Activated CD4-positive, alpha-beta memory T cell treated with anti-CD3 and anti-CD28 coated beads for 36 hours (primary cell): Measurements from ENCODE around the gene KXD1. TPM values are rescaled to one million over a fixed set of nuclear protein-coding genes. Genes with fewer than 3 reads are reported as not detected.

Experiments
- CTCF ChIA-PET: fragments of 350-600 bp; sonication (Branson Sonifier 250); formaldehyde crosslinking; loops from one replicate; lab custom pipeline; 2021; ENCODE audit warnings: antibody characterized with exemption, inconsistent platforms; lab: Charles Lee
- POLR2A ChIA-PET: fragments of 350-600 bp; sonication (Branson Sonifier 250); formaldehyde crosslinking; loops from one replicate; lab custom pipeline; 2021; ENCODE audit warnings: antibody characterized with exemption; lab: Charles Lee
- DNase-seq: peaks from one replicate; pipeline ENCODE4 v3.0.0-alpha.2; 2020
- H3K27ac Mint-ChIP-seq: one replicate; pipeline ENCODE4 v1.8.0; 2021; ENCODE audit warnings: mixed read lengths
- H3K27me3 Mint-ChIP-seq: one replicate; pipeline ENCODE4 v1.8.0; 2021; ENCODE audit warnings: mixed read lengths
- H3K36me3 Mint-ChIP-seq: one replicate; pipeline ENCODE4 v1.8.0; 2021; ENCODE audit warnings: mixed read lengths
- H3K4me1 Mint-ChIP-seq: one replicate; pipeline ENCODE4 v1.8.0; 2021; ENCODE audit warnings: low read depth, mixed read lengths
- H3K4me3 Mint-ChIP-seq: one replicate; pipeline ENCODE4 v1.8.0; 2021; ENCODE audit warnings: mild to moderate bottlenecking, mixed read lengths
- H3K9me3 Mint-ChIP-seq: one replicate; pipeline ENCODE4 v1.8.0; 2021; ENCODE audit warnings: mixed read lengths
- intact Hi-C: fragments of 100-400 bp; cut with micrococcal nuclease; formaldehyde crosslinking; loops from one replicate; pipeline ENCODE4 v1.15.1; 2023
- total RNA-seq, 2 experiments: library from RNA; stranded (reverse); gene quantifications; one replicate each; pipeline ENCODE4 v1.2.3, GENCODE V29; 2021

Gene KXD1, protein sequence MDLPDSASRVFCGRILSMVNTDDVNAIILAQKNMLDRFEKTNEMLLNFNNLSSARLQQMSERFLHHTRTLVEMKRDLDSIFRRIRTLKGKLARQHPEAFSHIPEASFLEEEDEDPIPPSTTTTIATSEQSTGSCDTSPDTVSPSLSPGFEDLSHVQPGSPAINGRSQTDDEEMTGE
- total RNA-seq: 100 to 1,000 TPM; 112 to 114 TPM

DNA sequence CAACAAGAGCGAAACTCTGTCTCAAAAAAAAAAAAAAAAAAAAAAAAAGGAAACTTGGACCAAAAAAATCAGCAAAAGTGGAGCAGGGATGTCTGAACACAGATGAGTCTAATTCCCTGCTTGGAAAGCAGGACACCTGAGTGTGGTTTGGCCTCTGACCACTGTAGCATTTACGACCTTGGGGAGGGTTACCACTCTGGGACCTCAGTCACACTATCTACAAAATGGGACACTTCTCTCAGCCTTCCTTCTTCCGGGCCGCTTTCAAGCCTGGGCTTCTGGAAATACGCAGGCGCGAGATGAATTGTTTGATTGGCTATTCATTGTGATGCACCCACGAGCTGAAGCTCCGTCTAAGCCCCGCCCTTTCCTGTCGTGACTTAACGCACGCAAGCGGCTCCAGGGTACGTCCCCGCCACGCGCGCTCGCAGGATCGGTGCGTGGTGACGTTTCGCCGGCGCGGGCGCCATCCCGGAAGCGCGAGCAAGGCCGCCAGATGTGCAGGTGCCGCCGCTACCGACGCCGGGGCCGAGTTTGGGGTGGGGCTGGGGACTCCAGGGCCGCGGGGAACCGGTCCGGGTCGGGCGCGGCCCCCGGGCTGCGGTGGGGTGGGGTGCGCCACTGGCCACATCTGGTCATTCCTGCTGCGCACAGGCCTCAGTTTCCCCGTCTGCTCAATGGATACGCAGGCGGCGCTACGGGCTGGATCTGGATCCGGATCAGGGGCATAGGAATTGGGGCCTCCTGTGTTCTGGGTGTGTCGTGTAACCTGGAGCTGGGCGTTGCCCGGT is at the start of gene KXD1:
TSS of gene KXD1 (plus strand) at position 460 of the 791 bp plus-strand sequence. CDS start 4,187 bp downstream, outside the sequence.
- peaks cover 12% of the 10 kb centered on the region for H3K36me3 Mint-ChIP-seq
- H3K4me3 Mint-ChIP-seq: peak within 1 kb of the TSS; percentile 86
- DNase-seq: peak; percentile 99
- intact Hi-C loops: loop anchor here (1.0 kb wide), 4 partner anchors 13 to 79 kb away; partner anchors contain the start of genes ELL and UBA52
- peaks cover 13% of the 10 kb centered on the region for H3K4me1 Mint-ChIP-seq
- H3K9me3 Mint-ChIP-seq: no peaks in the 10 kb centered on the region
- ChIA-PET CTCF (interaction anchor here (0.6 to 2.3 kb wide), 14 partner anchors 13 to 169 kb away, joined by 3 to 22 read pairs (median 4); partner anchors contain the start of genes FKBP8, REX1BD and UBA52), POLR2A (interaction anchor here (0.6 to 3.7 kb wide), 9 partner anchors 11 to 363 kb away, joined by 3 to 24 read pairs (median 3); partner anchors contain the start of genes ELL, FKBP8, REX1BD and UBA52)
- peak within 1 kb of the TSS; percentile 94 for H3K27ac Mint-ChIP-seq
- H3K27me3 Mint-ChIP-seq: no peaks in the 10 kb centered on the region

DNA sequence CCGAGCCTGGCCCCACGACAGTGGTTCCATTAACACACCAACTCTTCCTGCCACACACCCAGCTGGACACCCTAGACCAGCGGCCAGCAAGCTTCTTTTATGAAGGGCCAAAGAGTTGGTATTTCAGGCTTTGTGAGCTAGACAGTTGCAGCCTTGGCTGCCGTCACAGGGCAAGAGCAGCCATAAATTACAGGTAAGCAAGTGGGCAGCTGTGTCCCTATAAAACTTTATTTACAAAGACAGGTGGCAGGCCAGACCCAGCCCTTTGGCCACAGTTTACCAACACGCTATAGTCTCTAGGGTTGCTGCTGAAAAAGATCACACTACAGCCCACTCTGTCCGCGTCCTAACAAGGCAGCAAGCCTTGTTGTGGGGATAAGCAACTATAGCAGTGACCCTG is 49.1 kb upstream of the KXD1 start:
- no peak overlapping the region for H3K27ac Mint-ChIP-seq
- H3K4me1 Mint-ChIP-seq: peaks cover 69% of the 10 kb centered on the region
- H3K36me3 Mint-ChIP-seq: no peaks in the 10 kb centered on the region
- POLR2A ChIA-PET: interaction anchor here (1.2 kb wide), 1 partner anchor 11 kb away, joined by 3 read pairs; no protein-coding TSS in a partner anchor
- CTCF ChIA-PET: interaction anchor here (0.6 to 11.1 kb wide), 8 partner anchors 9 to 85 kb away, joined by 3 to 91 read pairs (median 4); partner anchors contain the start of gene ELL
- DNase-seq: no peak
- intact Hi-C loops: no loop called here
- H3K4me3 Mint-ChIP-seq: no peak overlapping the region
- H3K9me3 Mint-ChIP-seq: no peaks in the 10 kb centered on the region
- no peaks in the 10 kb centered on the region for H3K27me3 Mint-ChIP-seq

DNA sequence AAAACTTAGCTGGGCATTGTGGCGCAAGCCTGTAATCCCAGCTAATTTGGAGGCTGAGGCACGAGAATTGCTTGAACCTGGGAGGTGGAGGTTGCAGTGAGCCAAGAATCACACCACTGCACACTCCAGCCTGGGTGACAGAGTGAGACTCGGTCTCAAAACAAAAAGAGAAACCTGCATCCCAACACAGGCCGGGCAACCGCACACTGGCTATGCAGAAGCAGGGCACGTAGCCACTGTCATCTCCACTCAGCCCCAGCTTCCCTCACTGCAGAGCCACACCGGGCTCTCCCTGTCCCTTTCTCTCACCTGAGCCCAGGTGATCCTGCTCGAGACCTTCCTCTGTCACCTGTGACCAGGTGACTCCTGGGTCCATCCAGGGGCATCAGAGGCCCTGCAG is 47.5 kb upstream of the KXD1 start:
- peaks cover 61% of the 10 kb centered on the region for H3K4me1 Mint-ChIP-seq
- H3K27me3 Mint-ChIP-seq: no peaks in the 10 kb centered on the region
- intact Hi-C loops: no loop called here
- no peaks in the 10 kb centered on the region for H3K9me3 Mint-ChIP-seq
- POLR2A ChIA-PET: no interaction called here
- CTCF ChIA-PET: interaction anchor here (0.6 to 11.1 kb wide), 4 partner anchors 11 to 48 kb away, joined by 3 to 91 read pairs (median 4); partner anchors contain the start of gene ELL
- no peak overlapping the region for H3K4me3 Mint-ChIP-seq
- H3K36me3 Mint-ChIP-seq: no peaks in the 10 kb centered on the region
- H3K27ac Mint-ChIP-seq: no peak overlapping the region
- no peak for DNase-seq

DNA sequence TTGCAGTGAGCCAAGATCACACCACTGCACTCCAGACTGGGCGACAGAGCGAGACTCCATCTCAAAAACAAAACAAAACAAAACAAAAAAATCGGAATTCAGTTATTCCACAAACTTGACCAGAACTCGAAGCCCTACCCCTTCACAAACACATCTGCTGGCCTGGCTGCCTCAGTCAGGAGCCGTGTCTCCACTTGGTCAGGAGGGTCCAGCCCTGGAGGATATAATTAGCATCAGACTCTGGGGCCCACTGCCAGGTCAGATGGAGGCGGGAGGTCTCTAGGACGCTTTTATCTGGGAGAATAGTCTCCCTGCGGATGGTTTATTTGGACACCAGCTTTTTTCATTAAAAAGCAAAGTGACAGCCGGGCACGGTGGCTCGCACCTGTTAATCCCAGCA is 43.8 kb upstream of the KXD1 start:
- Mint-ChIP-seq H3K36me3 (no peaks in the 10 kb centered on the region), H3K27me3 (no peaks in the 10 kb centered on the region), H3K9me3 (no peaks in the 10 kb centered on the region), H3K27ac (no peak overlapping the region), H3K4me1 (peaks cover 54% of the 10 kb centered on the region), H3K4me3 (no peak overlapping the region)
- intact Hi-C loops: no loop called here
- ChIA-PET POLR2A (interaction anchor here (0.8 kb wide), 1 partner anchor 64 kb away, joined by 3 read pairs; no protein-coding TSS in a partner anchor), CTCF (no interaction called here)
- no peak for DNase-seq

DNA sequence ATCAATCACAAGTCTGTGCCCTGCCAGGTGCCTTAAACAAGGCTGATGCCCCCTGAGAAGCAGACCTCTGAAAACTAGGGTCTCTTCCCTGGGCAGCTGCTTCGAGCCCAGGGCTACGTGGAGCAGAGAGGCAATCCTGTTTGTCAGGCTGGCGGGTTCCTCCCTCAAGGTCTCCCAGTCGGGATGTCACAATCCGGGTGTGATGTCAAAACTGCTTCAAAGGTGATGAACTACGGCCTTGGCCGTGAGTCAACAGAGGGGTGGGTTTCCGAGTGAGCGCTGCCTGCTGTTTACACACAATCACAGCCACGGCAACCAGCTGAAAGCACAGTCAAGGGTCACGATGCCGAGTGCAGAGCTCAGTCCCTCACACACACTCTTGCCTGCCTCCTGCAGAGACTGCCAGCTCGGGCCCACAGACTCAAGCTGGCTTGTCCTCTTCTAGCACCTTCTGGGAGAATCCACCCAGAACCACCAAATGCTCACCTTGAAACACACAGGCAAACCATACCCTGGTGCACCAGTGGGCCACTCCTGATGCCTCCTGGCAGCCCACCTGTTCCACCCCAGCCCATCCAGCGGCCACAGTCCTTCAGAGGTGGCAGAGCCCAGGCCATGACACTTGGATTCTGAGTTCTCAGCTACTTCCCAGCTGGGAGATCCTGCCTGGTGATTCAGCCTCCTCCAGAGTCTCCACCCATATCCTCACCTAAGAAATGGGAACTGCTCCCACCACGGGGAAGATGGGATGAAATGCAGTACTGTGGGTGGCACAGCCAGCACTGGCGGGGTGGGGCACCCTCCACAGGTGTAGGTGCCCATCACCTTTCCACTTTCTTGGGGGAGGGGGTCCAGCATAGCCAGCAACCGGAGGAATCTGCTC is 42.6 kb upstream of the KXD1 start:
- DNase-seq: peak; percentile 51
- H3K9me3 Mint-ChIP-seq: no peaks in the 10 kb centered on the region
- H3K27me3 Mint-ChIP-seq: no peaks in the 10 kb centered on the region
- POLR2A ChIA-PET: interaction anchor here (0.7 to 2.0 kb wide), 2 partner anchors 8 to 10 kb away, joined by 3 to 4 read pairs; no protein-coding TSS in a partner anchor
- CTCF ChIA-PET: interaction anchor here (1.3 kb wide), 2 partner anchors 19 to 44 kb away, joined by 3 to 5 read pairs; no protein-coding TSS in a partner anchor
- intact Hi-C loops: no loop called here
- no peaks in the 10 kb centered on the region for H3K36me3 Mint-ChIP-seq
- peaks cover 51% of the 10 kb centered on the region for H3K4me1 Mint-ChIP-seq
- H3K4me3 Mint-ChIP-seq: no peak overlapping the region
- peak overlapping the region; percentile 35 for H3K27ac Mint-ChIP-seq

DNA sequence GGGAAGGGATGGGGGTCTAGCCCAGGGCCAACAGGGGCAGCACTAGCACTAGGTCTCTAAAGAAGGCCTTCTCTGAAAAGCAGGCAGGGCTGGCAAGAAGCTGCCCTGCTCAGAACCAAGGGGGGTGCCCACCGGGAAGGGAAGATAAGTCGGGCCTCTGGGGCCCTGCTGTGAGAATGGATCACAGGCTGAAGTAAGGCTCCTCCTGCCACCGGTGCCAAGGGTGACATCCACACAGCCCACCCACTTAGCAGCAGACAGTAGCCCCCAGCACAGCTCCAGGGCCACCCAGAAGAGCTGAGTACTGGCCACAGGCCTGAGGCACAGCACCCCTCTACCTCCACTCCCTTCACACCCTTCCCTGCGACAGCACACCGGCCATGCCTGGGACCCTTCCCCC is 41.7 kb upstream of the KXD1 start:
- no peaks in the 10 kb centered on the region for H3K36me3 Mint-ChIP-seq
- H3K9me3 Mint-ChIP-seq: no peaks in the 10 kb centered on the region
- peaks cover 45% of the 10 kb centered on the region for H3K4me1 Mint-ChIP-seq
- no peaks in the 10 kb centered on the region for H3K27me3 Mint-ChIP-seq
- DNase-seq: no peak
- H3K4me3 Mint-ChIP-seq: no peak overlapping the region
- CTCF ChIA-PET: interaction anchor here (1.3 kb wide), 1 partner anchor 45 kb away, joined by 5 read pairs; no protein-coding TSS in a partner anchor
- no peak overlapping the region for H3K27ac Mint-ChIP-seq
- intact Hi-C loops: no loop called here
- POLR2A ChIA-PET: interaction anchor here (2.0 kb wide), 1 partner anchor 9 kb away, joined by 4 read pairs; no protein-coding TSS in a partner anchor

DNA sequence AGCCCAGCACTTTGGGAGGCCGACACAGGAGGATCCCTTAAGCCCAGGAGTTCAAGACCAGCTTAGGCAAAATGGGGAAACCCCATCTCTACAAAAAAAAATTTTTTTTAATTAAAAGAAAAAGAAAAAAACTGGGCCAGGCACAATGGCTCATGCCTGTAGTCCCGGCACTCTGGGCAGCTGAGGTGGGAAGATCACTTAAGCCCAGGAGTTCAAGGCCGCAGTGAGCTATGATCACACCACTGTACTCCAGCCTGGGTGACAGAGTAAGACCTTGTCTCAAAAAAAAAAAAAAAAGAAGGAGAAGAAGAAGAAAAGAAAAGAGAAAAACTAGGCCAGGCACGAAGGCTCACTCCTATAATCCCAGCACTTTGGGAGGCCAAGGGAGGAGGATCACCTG is 40.1 kb upstream of the KXD1 start:
- H3K9me3 Mint-ChIP-seq: no peaks in the 10 kb centered on the region
- H3K4me1 Mint-ChIP-seq: peaks cover 47% of the 10 kb centered on the region
- DNase-seq: no peak
- H3K36me3 Mint-ChIP-seq: no peaks in the 10 kb centered on the region
- H3K4me3 Mint-ChIP-seq: no peak overlapping the region
- no peaks in the 10 kb centered on the region for H3K27me3 Mint-ChIP-seq
- intact Hi-C loops: no loop called here
- H3K27ac Mint-ChIP-seq: no peak overlapping the region
- ChIA-PET CTCF (interaction anchor here (1.0 to 2.7 kb wide), 4 partner anchors 9 to 48 kb away, joined by 3 to 7 read pairs (median 6); no protein-coding TSS in a partner anchor), POLR2A (no interaction called here)

DNA sequence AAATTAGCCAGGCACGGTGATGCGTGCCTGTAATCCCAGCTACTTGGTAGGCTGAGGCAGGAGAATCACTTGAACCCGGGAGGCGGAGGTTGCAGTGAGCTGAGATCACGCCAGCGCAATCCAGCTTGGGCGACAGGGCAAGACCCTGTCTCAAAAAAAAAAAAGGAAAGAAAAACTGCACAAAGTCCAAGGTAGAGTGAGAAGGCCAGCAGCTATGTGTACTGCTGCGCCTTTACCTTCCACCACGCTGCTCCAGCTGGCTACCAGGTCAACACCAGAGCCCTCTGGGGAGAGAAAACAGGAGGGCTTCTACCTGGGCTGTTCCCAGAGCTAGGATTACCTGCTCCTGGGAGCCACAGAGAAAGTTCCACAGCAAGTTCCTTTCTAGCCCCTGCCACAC is 39.0 kb upstream of the KXD1 start:
- Mint-ChIP-seq H3K27ac (no peak overlapping the region), H3K27me3 (no peaks in the 10 kb centered on the region), H3K4me1 (peaks cover 41% of the 10 kb centered on the region), H3K4me3 (no peak overlapping the region), H3K9me3 (no peaks in the 10 kb centered on the region), H3K36me3 (no peaks in the 10 kb centered on the region)
- no peak for DNase-seq
- ChIA-PET POLR2A (interaction anchor here (1.0 kb wide), 1 partner anchor 25 kb away, joined by 4 read pairs; the partner anchor contains the start of gene FKBP8), CTCF (interaction anchor here (0.6 to 4.7 kb wide), 8 partner anchors 10 to 328 kb away, joined by 3 to 61 read pairs (median 12); partner anchors contain the start of gene REX1BD)
- intact Hi-C loops: no loop called here

DNA sequence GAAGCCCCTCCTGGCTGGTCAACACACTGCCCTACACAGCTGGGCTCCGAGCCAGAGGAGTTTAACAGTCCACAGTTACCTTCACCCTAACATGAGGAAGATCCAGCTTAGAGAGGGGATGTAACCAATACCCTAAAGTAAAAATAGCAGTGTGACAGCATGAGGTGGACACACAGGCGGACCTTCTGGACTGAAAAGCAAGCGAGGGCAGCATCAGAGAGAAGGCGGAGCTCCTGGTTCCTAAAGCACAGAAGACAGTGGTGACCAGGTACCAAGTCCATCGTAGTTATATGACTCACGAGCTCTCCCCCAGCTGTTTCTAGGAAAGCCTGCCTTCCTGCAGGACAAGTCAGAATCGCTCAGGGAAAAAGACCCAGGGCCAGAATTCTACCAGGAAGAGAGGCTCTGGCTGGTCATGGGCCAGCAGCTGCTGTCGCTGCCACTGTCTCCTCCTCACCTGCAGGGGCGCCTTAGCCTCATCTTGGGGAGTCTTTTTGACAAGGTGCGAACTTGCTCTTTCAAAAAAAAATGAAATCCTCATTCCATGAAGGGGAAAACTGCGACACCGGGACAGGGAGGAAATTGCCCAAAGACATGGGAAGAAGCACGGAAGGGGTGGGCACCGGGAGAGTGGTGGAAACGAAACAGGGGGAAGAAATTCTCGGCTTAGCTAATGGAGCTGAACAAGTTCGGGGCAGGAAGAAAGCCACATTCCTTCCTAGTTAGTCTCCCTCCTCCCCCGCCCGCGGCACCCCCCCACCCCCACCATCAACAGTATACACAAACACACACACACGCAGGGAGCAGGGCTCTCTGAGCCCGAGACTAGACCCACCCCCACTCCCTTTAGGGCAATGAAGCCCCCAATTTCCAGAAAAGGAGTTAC is 37.5 kb upstream of the KXD1 start:
- peak overlapping the region; percentile 90 for H3K4me3 Mint-ChIP-seq
- CTCF ChIA-PET: interaction anchor here (0.7 to 4.7 kb wide), 35 partner anchors 9 to 518 kb away, joined by 3 to 91 read pairs (median 5); partner anchors contain the start of genes FKBP8, KXD1, REX1BD and UBA52
- POLR2A ChIA-PET: interaction anchor here (0.7 to 4.3 kb wide), 13 partner anchors 11 to 683 kb away, joined by 3 to 21 read pairs (median 4); partner anchors contain the start of genes KXD1, NR2C2AP, REX1BD and UPF1
- peak overlapping the region; percentile 86 for H3K27ac Mint-ChIP-seq
- intact Hi-C loops: loop anchor here (2.0 kb wide), 2 partner anchors 13 to 49 kb away; no protein-coding TSS in a partner anchor
- no peaks in the 10 kb centered on the region for H3K36me3 Mint-ChIP-seq
- H3K4me1 Mint-ChIP-seq: peaks cover 33% of the 10 kb centered on the region
- H3K27me3 Mint-ChIP-seq: no peaks in the 10 kb centered on the region
- DNase-seq: peak; percentile 72
- no peaks in the 10 kb centered on the region for H3K9me3 Mint-ChIP-seq
